Kidney (tissue), 14 donors: ENCODE measurements around the gene BMP10. TPM values are rescaled to one million over a fixed set of nuclear protein-coding genes. Genes with fewer than 3 reads are reported as not detected.
A peak's percentile ranks its signal among the peaks of the same experiment; 100 is the strongest.

Experiments
- DNase-seq, 5 donors: peaks; one replicate each; pipeline ENCODE4 v3.0.0-alpha.2; 2013 to 2020
- FAIRE-seq: peaks from 2 replicates; lab custom pipeline; 2012; peaks lifted over from hg19 to GRCh38; lab: Jason Lieb, UNC
- H3K27ac ChIP-seq, 2 donors: one replicate each; pipeline ENCODE4 v1.7.0; 2013; ENCODE audit warnings: low read depth in 2 of 2, low read length in 2 of 2, inconsistent platforms in 1 of 2
- H3K27me3 ChIP-seq: one replicate; pipeline ENCODE4 v1.7.1; 2013; ENCODE audit warnings: low read length, inconsistent platforms; ENCODE audit not compliant: control insufficient read depth, insufficient read depth
- H3K36me3 ChIP-seq, 3 donors: one replicate each; pipeline versions ENCODE4 v1.7.0 to v1.7.1; 2013; ENCODE audit warnings: low read length in 3 of 3, control low read depth in 1 of 3, inconsistent platforms in 1 of 3; ENCODE audit not compliant: insufficient read depth in 3 of 3, control insufficient read depth in 2 of 3
- H3K4me1 ChIP-seq, 3 donors: one replicate each; pipeline versions ENCODE4 v1.7.0 to v1.7.1; 2013; ENCODE audit warnings: low read length in 3 of 3, inconsistent platforms in 1 of 3, low read depth in 1 of 3; ENCODE audit not compliant: control insufficient read depth in 2 of 3, insufficient read depth in 2 of 3
- H3K4me3 ChIP-seq, 3 donors: one replicate each; pipeline versions ENCODE4 v1.7.0 to v1.8.1; 2013; ENCODE audit warnings: low read length in 3 of 3, control low read depth in 1 of 3, inconsistent platforms in 1 of 3
- H3K9ac ChIP-seq, 3 donors: one replicate each; pipeline versions ENCODE4 v1.7.0 to v1.7.1; 2013; ENCODE audit warnings: low read length in 3 of 3, control low read depth in 1 of 3, inconsistent platforms in 1 of 3
- H3K9me3 ChIP-seq, 3 donors: one replicate each; pipeline versions ENCODE4 v1.7.0 to v1.7.1; 2013; ENCODE audit warnings: low read length in 3 of 3, control low read depth in 1 of 3, inconsistent platforms in 1 of 3; ENCODE audit not compliant: control insufficient read depth in 2 of 3, insufficient read depth in 1 of 3
- intact Hi-C: fragments of 100-400 bp; cut with DNase I; formaldehyde crosslinking; loops from one replicate; pipeline ENCODE4 v1.11.1; 2022
- polyA plus RNA-seq: library from polyadenylated mRNA; stranded (reverse); fragments of 350-450 nt; fragmentation: Illumina TruSeq; extraction: RNeasy Lipid Tissue Mini Kit (QIAGEN cat#74804); gene quantifications from one replicate; pipeline ENCODE4 v1.2.3, GENCODE V29; 2014; ENCODE audit warnings: low read depth, low replicate concordance; ENCODE audit not compliant: insufficient read depth
- total RNA-seq: library from RNA; stranded (reverse); fragmentation: NEBNext Ultra II Directional; extraction: Animal tissue kit (Norgen Biotek cat#: 25700); gene quantifications from one replicate; pipeline ENCODE4 v1.2.1, GENCODE V29; 2021
- TF ChIP-seq, protein P1 (sequence below): IDR thresholded peaks from 3 replicates; pipeline ENCODE4 v1.5.1; 2012; ENCODE audit warnings: mild to moderate bottlenecking, moderate library complexity, borderline replicate concordance; ENCODE audit not compliant: insufficient read depth; ENCODE audit errors: extremely low read depth
- donor health status: control.
- donor health status: control.
- donor health status: control.
- donor health status: control.
- donor health status: control.
- donor health status: DM: yes; HTN: yes; CAD: no.
- donor health status: Normal renal cell carcinoma (clear cell type).

Gene BMP10
- total and polyA plus RNA-seq, 2 donors from 2014 or later = not detected

DNA sequence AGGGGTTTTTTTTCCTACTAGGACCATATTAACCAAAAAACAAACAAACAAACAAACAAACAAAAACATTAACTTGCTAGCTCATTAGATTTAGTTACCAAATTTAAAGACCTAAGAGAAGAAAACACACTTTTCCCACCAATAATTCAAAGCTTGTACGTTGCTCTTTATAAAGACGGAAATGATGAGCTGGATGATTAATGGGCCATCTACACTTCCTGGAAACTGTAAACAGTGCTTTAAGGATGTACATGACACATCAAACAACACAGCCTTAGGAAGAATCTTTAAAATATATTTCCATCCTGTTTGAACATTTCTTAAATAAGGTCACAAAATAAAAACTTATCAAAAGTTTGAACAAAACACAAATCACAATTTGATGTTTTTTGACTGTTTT, 982 bp downstream of the BMP10 start:
- FAIRE-seq (no peak), DNase-seq (peak in 1 of 5 donors; percentile 58)
- Histone ChIP-seq H3K36me3 (no peaks in the 10 kb centered on the region), H3K4me3 (no peak overlapping the region), H3K4me1 (no peaks in the 10 kb centered on the region), H3K9me3 (no peaks in the 10 kb centered on the region), H3K27ac (no peak overlapping the region), H3K9ac (no peak overlapping the region), H3K27me3 (no peaks in the 10 kb centered on the region)
- intact Hi-C loops = no loop called here
- TF ChIP-seq, protein P1, sequence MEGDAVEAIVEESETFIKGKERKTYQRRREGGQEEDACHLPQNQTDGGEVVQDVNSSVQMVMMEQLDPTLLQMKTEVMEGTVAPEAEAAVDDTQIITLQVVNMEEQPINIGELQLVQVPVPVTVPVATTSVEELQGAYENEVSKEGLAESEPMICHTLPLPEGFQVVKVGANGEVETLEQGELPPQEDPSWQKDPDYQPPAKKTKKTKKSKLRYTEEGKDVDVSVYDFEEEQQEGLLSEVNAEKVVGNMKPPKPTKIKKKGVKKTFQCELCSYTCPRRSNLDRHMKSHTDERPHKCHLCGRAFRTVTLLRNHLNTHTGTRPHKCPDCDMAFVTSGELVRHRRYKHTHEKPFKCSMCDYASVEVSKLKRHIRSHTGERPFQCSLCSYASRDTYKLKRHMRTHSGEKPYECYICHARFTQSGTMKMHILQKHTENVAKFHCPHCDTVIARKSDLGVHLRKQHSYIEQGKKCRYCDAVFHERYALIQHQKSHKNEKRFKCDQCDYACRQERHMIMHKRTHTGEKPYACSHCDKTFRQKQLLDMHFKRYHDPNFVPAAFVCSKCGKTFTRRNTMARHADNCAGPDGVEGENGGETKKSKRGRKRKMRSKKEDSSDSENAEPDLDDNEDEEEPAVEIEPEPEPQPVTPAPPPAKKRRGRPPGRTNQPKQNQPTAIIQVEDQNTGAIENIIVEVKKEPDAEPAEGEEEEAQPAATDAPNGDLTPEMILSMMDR = no peak

DNA sequence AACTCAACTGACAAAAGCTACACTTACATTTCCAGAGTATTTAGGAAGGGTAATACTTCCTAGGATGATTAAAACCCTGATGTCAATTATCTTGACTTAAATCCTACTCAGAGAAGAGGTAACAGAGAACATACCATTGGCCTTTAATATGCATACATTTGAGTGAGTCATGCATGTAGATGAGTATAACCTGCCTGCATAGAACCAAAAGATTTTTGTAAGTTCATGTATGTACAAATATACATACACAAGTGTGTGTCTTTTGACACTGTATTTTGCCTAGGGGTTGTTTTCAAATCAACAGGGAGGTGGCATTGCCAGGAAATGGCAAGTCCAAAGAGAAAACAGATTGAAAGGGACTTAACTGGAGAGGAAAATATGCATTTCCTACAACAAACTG, 6.1 kb downstream of the BMP10 start:
- no peak for DNase-seq
- no peak overlapping the region for H3K4me3 ChIP-seq
- intact Hi-C loops = no loop called here
- H3K27ac ChIP-seq = no peak overlapping the region
- H3K36me3 ChIP-seq = no peaks in the 10 kb centered on the region
- H3K27me3 ChIP-seq = no peaks in the 10 kb centered on the region
- FAIRE-seq = no peak
- H3K9me3 ChIP-seq = no peaks in the 10 kb centered on the region
- no peak overlapping the region for H3K9ac ChIP-seq
- TF ChIP-seq, protein P1 = no peak
- no peaks in the 10 kb centered on the region for H3K4me1 ChIP-seq

DNA sequence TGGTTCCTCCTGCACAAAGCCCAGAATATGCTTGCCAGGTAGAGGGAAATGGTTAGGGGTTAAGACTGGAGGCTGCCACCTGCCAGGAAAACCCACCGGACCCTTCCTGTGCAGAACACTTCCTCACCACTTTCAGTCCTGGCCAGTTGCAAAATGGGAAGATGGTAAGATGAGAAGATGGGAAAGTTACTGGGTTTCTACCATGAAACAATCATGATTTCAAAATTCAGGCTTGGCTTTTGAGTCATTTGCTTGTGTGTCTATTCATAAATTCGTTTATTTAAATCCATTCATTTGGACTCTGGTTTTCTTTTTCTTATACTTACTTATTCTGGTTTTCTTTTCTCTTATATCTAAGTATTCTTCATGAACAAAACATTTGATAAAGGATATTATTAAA, 7.2 kb downstream of the BMP10 start:
- no peak overlapping the region for H3K4me3 ChIP-seq
- DNase-seq (no peak), FAIRE-seq (no peak)
- intact Hi-C loops = no loop called here
- no peaks in the 10 kb centered on the region for H3K27me3 ChIP-seq
- H3K4me1 ChIP-seq = no peaks in the 10 kb centered on the region
- H3K27ac ChIP-seq = no peak overlapping the region
- H3K9me3 ChIP-seq = no peaks in the 10 kb centered on the region
- TF ChIP-seq, protein P1 = no peak
- H3K36me3 ChIP-seq = no peaks in the 10 kb centered on the region
- no peak overlapping the region for H3K9ac ChIP-seq

DNA sequence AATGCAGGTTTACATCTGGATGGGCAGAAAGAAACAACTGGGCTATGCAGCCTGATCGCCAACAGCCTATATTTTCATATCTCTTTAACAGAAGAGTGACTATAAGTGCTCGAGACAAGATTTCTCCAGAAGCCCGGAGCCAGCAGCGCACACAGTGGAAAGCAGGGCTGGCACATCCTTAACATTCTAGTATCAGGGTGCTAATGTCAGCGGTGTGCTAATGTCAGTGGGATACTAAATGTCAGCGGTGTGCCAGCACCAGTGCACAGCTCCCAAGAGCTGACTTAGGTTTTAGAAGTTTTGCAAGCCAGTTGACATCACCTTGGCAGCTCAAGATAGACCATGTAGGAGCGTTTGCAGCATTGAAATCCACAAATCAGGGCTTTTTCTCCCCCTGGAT, 8.3 kb downstream of the BMP10 start:
- Histone ChIP-seq H3K4me3 (no peak overlapping the region), H3K9me3 (no peaks in the 10 kb centered on the region), H3K27ac (no peak overlapping the region), H3K9ac (no peak overlapping the region), H3K4me1 (no peaks in the 10 kb centered on the region), H3K36me3 (no peaks in the 10 kb centered on the region), H3K27me3 (no peaks in the 10 kb centered on the region)
- DNase-seq (no peak), FAIRE-seq (no peak)
- intact Hi-C loops = no loop called here
- TF ChIP-seq, protein P1 = no peak
